Mesendoderm (in vitro differentiated cells): ENCODE results near the gene GPR108.

Experiments used
- DNase-seq: peaks from one replicate; pipeline ENCODE4 v3.0.0; 2013
- H2AK5ac ChIP-seq: 2 replicates; pipeline ENCODE4 v1.6.1; 2013; ENCODE audit warnings: low read length, inconsistent platforms
- H2BK120ac ChIP-seq: 2 replicates; pipeline ENCODE4 v1.6.1; 2013; ENCODE audit warnings: low read depth, mild to moderate bottlenecking, low read length, moderate library complexity, mixed read lengths
- H2BK15ac ChIP-seq: replicated peaks from 2 replicates; pipeline ENCODE4 v1.6.1; 2013; ENCODE audit warnings: low read depth, mild to moderate bottlenecking, moderate library complexity
- H2BK5ac ChIP-seq: 2 replicates; pipeline ENCODE4 v1.6.1; 2013; ENCODE audit warnings: low read length, inconsistent platforms
- H3K18ac ChIP-seq: 2 replicates; pipeline ENCODE4 v1.6.1; 2013; ENCODE audit warnings: mild to moderate bottlenecking, low read length, mixed read lengths
- H3K23ac ChIP-seq: one replicate; pipeline ENCODE4 v1.6.1; 2013; ENCODE audit warnings: low read length
- H3K27ac ChIP-seq: 2 replicates; pipeline ENCODE4 v1.5.1; 2013; ENCODE audit warnings: low read depth, mild to moderate bottlenecking, inconsistent platforms, low read length, moderate library complexity
- H3K27me3 ChIP-seq: 2 replicates; pipeline ENCODE4 v1.6.1; 2013; ENCODE audit warnings: low read length, control low read depth, mild to moderate bottlenecking, inconsistent platforms; ENCODE audit not compliant: insufficient read depth, poor library complexity
- H3K36me3 ChIP-seq: 2 replicates; pipeline ENCODE4 v1.6.1; 2013; ENCODE audit warnings: low read length, inconsistent platforms; ENCODE audit not compliant: control insufficient read depth, insufficient read depth
- H3K4ac ChIP-seq: one replicate; pipeline ENCODE4 v1.6.1; 2013; ENCODE audit warnings: low read depth, mild to moderate bottlenecking, low read length, moderate library complexity
- H3K4me1 ChIP-seq: 2 replicates; pipeline ENCODE4 v1.6.1; 2013; ENCODE audit warnings: low read depth, low read length, inconsistent platforms; ENCODE audit not compliant: control insufficient read depth
- H3K4me2 ChIP-seq: 2 replicates; pipeline ENCODE4 v1.6.1; 2013; ENCODE audit warnings: low read length
- H3K4me3 ChIP-seq: 2 replicates; pipeline ENCODE4 v1.5.1; 2013; ENCODE audit warnings: mild to moderate bottlenecking, low read length
- H3K56ac ChIP-seq: one replicate; pipeline ENCODE4 v1.6.1; 2013; ENCODE audit warnings: low read length
- H3K79me1 ChIP-seq: 2 replicates; pipeline ENCODE4 v1.6.1; 2013; ENCODE audit warnings: low read length, inconsistent platforms
- H3K79me2 ChIP-seq: 2 replicates; pipeline ENCODE4 v1.6.1; 2013; ENCODE audit warnings: mild to moderate bottlenecking, low read length; ENCODE audit not compliant: control insufficient read depth, insufficient read depth
- H3K9ac ChIP-seq: 2 replicates; pipeline ENCODE4 v1.6.1; 2013; ENCODE audit warnings: low read length, inconsistent platforms
- H4K5ac ChIP-seq: one replicate; pipeline ENCODE4 v1.6.1; 2013; ENCODE audit warnings: low read length
- H4K8ac ChIP-seq: one replicate; pipeline ENCODE4 v1.6.1; 2013; ENCODE audit warnings: low read depth, mild to moderate bottlenecking, control low read depth, low read length, moderate library complexity
- WGBS: extraction: QIAGEN DNeasy Blood & Tissue Kit; methylation state at CpG from one replicate; pipeline ENCODE4 v1.1.7; 2013; ENCODE audit warnings: low lambda C conversion rate, missing lambda C conversion rate; ENCODE audit not compliant: insufficient coverage; ENCODE audit errors: extremely low coverage; 5-methylcytosine and 5-hydroxymethylcytosine counted together

GPR108 gene

DNA sequence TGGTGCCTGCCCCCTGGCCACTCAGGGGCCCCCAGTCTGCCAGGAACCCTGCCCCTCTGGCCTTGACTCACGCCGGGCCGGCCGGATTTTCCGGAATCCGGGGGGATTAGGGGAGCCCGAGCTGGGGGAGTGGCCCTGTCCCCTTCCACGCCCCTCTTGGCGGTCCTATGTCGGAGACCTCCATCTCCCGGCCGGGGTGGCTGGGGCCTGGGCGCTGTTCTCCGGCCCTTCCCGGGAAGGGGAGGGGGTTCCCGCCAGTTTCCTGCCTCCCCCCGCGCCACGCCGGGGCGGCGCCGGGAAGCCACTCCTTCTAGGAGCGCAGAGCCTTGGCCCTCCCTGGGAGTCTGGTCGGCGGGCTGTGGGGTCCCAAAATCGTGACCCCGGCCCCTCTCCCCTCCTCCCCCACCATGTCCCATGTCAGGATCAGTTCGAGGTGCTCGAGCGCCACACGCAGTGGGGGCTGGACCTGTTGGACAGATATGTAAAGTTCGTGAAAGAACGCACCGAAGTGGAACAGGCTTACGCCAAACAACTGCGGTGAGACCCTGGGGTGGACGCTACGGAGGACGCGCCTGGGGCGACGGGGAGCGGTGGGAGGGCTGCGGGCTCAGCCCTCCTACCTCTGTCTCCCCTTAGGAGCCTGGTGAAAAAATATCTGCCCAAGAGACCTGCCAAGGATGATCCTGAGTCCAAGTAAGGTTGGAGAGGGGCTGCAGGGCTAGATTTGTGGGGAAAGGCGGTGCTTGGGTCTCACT is 3.4 kb upstream of the GPR108 start:
- Histone ChIP-seq H2BK15ac (no peak overlapping the region), H3K79me2 (peaks cover 38% of the 10 kb centered on the region), H3K4me3 (peak overlapping the region; percentile 75), H3K4me1 (peaks cover 8% of the 10 kb centered on the region), H3K36me3 (peaks cover 11% of the 10 kb centered on the region), H2BK5ac (no peak overlapping the region), H2BK120ac (peak overlapping the region; percentile 63), H3K23ac (peak overlapping the region; percentile 83), H3K18ac (peak overlapping the region; percentile 86), H3K27ac (peak overlapping the region; percentile 73), H3K27me3 (no peaks in the 10 kb centered on the region), H3K4ac (peak overlapping the region; percentile 90), H4K5ac (no peak overlapping the region), H3K4me2 (peak overlapping the region; percentile 72), H3K79me1 (peaks cover 14% of the 10 kb centered on the region), H3K56ac (peak overlapping the region; percentile 88), H3K9ac (peak overlapping the region; percentile 88), H4K8ac (no peak overlapping the region), H2AK5ac (no peak overlapping the region)
- DNase-seq: peak; percentile 62
- WGBS: no CpG with 5 or more reads among the region's 46 CpGs

- Histone ChIP-seq H2AK5ac (no peak overlapping the region), H2BK5ac (peak overlapping the region; percentile 71), H3K23ac (peak overlapping the region; percentile 83), H3K4me1 (peaks cover 8% of the 10 kb centered on the region), H4K8ac (no peak overlapping the region), H3K56ac (peak overlapping the region; percentile 88), H3K36me3 (peaks cover 7% of the 10 kb centered on the region), H2BK15ac (no peak overlapping the region), H4K5ac (no peak overlapping the region), H3K4me2 (peak overlapping the region; percentile 49), H3K4me3 (peak overlapping the region; percentile 75), H3K4ac (peak overlapping the region; percentile 90), H3K18ac (peak overlapping the region; percentile 86), H3K79me1 (peaks cover 14% of the 10 kb centered on the region), H2BK120ac (peak overlapping the region; percentile 63), H3K9ac (peak overlapping the region; percentile 88), H3K27ac (peak overlapping the region; percentile 73), H3K79me2 (peaks cover 39% of the 10 kb centered on the region), H3K27me3 (no peaks in the 10 kb centered on the region)
- no CpG with 5 or more reads among the region's 34 CpGs for WGBS
- peak; percentile 64 for DNase-seq
Observed at GRCh38 chr19:6739883-6740588, 2.7 kb upstream of the GPR108 start.

DNA sequence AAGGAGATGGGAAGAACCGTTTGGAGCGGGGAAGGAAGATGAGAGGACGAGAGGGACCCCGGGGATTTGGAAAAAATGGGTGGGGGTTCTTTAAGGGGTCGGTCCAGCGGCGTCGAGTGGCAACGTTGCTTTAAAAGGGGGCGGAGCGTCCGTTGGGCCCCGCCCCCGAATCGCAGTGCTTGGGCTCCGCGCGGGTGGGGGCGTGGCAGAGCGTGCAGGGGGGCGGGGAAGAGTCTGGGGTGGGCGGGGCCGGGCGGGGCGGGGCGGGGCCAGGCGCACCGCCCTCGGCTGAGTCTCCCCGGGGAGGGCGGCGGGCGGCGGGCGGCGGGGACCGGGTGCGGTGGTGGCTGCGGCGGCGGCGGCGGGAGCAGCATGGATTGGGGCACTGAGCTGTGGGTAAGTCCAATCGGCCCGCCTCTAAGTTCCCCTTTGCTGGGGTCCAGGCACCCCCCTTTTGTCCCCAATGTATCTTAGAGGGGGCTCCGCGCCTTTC is 2.1 kb upstream of the GPR108 start, which contains the start of gene TRIP10:
TSS of gene TRIP10 (plus strand) at position 291 of the 493 bp plus-strand sequence. CDS start at position 373, 82 bp downstream.
- Histone ChIP-seq H3K27ac (peak within 1 kb of the TSS; percentile 95), H2BK5ac (peak within 1 kb of the TSS; percentile 99), H3K79me2 (peaks cover 39% of the 10 kb centered on the region), H3K9ac (peak within 1 kb of the TSS; percentile 92), H3K4me3 (peak within 1 kb of the TSS; percentile 75), H2BK120ac (peak within 1 kb of the TSS; percentile 92), H3K23ac (peak within 1 kb of the TSS; percentile 83), H3K4me1 (peaks cover 8% of the 10 kb centered on the region), H3K36me3 (peaks cover 5% of the 10 kb centered on the region), H3K27me3 (no peaks in the 10 kb centered on the region), H3K18ac (peak within 1 kb of the TSS; percentile 99), H4K8ac (peak within 1 kb of the TSS; percentile 98), H4K5ac (peak within 1 kb of the TSS; percentile 3), H2BK15ac (no peak within 1 kb of the TSS), H3K4me2 (peak within 1 kb of the TSS; percentile 49), H3K4ac (peak within 1 kb of the TSS; percentile 95), H2AK5ac (no peak within 1 kb of the TSS), H3K79me1 (peaks cover 12% of the 10 kb centered on the region), H3K56ac (peak within 1 kb of the TSS; percentile 93)
- DNase-seq: peak; percentile 85
- no CpG with 5 or more reads among the region's 47 CpGs for WGBS

GRCh38 chr19:6738787-6739389 is 1.5 kb upstream of the GPR108 start:
- Histone ChIP-seq H3K4me2 (peak overlapping the region; percentile 37), H3K27me3 (no peaks in the 10 kb centered on the region), H3K27ac (peak overlapping the region; percentile 95), H3K36me3 (peaks cover 3% of the 10 kb centered on the region), H3K18ac (peak overlapping the region; percentile 99), H4K8ac (peak overlapping the region; percentile 98), H3K4me1 (peaks cover 8% of the 10 kb centered on the region), H2BK5ac (peak overlapping the region; percentile 99), H3K56ac (peak overlapping the region; percentile 93), H2AK5ac (no peak overlapping the region), H3K4me3 (peak overlapping the region; percentile 24), H3K4ac (peak overlapping the region; percentile 91), H3K9ac (peak overlapping the region; percentile 92), H2BK120ac (peak overlapping the region; percentile 1), H3K79me1 (peaks cover 10% of the 10 kb centered on the region), H3K23ac (no peak overlapping the region), H3K79me2 (peaks cover 36% of the 10 kb centered on the region), H4K5ac (no peak overlapping the region), H2BK15ac (no peak overlapping the region)
- WGBS: no CpG with 5 or more reads among the region's 24 CpGs
- peak; percentile 98 for DNase-seq

DNA sequence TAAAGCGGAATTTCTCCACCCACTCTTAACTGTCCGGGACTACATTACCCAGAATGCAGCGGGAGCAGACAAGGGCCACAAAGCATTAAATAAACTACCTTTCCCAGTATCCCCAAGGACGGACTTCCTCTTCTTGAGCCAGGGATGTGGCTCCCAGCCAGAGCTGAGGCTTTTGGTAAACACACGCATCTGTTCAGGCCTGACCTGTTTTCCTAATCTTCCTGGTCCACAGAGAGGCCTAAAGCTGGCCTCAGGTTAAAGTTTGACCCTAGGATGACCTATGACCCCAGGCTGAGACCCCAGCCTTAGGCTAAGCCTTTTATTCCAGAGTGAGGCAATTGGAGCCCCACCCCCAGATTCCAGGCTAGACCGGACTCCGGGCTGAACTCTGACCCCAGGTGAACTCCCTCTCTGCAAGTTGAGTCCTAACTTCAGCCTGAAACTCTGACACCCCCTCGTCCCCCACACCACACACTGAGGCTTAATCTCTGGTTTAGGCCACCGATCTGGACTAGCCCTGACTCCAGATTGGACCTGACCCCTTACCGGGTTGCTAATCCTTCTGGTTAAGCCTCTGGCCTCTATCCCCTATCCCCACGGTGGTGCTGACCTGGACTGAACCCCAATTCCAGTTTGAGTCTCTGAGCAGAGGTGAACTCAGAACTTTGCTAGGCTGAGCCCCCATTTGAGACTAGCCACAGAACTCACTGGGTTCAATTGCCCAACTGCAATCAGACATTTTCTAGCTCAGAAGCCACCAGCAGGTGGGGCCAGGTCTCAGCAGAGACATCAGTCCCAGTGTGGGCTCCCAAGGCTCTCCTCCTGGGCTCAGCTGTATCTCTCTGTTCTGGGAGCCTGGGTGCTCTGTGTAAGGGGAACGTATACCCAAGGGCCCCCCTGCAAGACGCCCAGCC is 750 bp upstream of the GPR108 start:
- H3K4me1 ChIP-seq: peaks cover 8% of the 10 kb centered on the region
- no peak overlapping the region for H3K4me3 ChIP-seq
- WGBS: no CpG with 5 or more reads among the region's 13 CpGs
- peak overlapping the region; percentile 95 for H3K18ac ChIP-seq
- peak overlapping the region; percentile 3 for H4K5ac ChIP-seq
- H3K56ac ChIP-seq: peak overlapping the region; percentile 90
- H3K79me2 ChIP-seq: peaks cover 34% of the 10 kb centered on the region
- peak overlapping the region; percentile 95 for H3K27ac ChIP-seq
- no peaks in the 10 kb centered on the region for H3K36me3 ChIP-seq
- peak overlapping the region; percentile 92 for H2BK120ac ChIP-seq
- H3K9ac ChIP-seq: peak overlapping the region; percentile 74
- H3K4me2 ChIP-seq: peak overlapping the region; percentile 0
- H3K23ac ChIP-seq: no peak overlapping the region
- H2BK15ac ChIP-seq: peak overlapping the region; percentile 27
- no peak overlapping the region for H4K8ac ChIP-seq
- no peak for DNase-seq
- peak overlapping the region; percentile 95 for H3K4ac ChIP-seq
- no peaks in the 10 kb centered on the region for H3K27me3 ChIP-seq
- peaks cover 7% of the 10 kb centered on the region for H3K79me1 ChIP-seq
- H2BK5ac ChIP-seq: peak overlapping the region; percentile 70
- H2AK5ac ChIP-seq: peak overlapping the region; percentile 2
